Suppressor macrophage treated with lipopolysaccharide for 1 hour (primary cell): ENCODE results near the gene NR2F1.
A peak's percentile ranks its signal among the peaks of the same experiment; 100 is the strongest.

Experiments
- DNase-seq, 3 donors: peaks; one replicate each; pipeline ENCODE4 v3.0.0-alpha.2; 2020 to 2022

Gene NR2F1

GRCh38 chr5:93591323-93591945 lies 8.4 kb downstream of the NR2F1 start:
- no peak for DNase-seq

GRCh38 chr5:93592883-93593282 lies 9.9 kb downstream of the NR2F1 start:
- DNase-seq = no peak

GRCh38 chr5:93593476-93594131 lies 10.6 kb downstream of the NR2F1 start:
- no peak for DNase-seq

GRCh38 chr5:93594591-93595419 lies 11.8 kb downstream of the NR2F1 start:
- DNase-seq = no peak

GRCh38 chr5:93595420-93596147 lies 12.6 kb downstream of the NR2F1 start:
- DNase-seq = no peak

- no peak for DNase-seq
These were observed 13.3 kb downstream of the NR2F1 start for GRCh38 chr5:93596310-93596675.

- DNase-seq = peak; percentile 58 to 69 (median 66)
These were observed 13.9 kb downstream of the NR2F1 start for GRCh38 chr5:93596676-93597490.

- DNase-seq = no peak
These were observed 15.3 kb downstream of the NR2F1 start for GRCh38 chr5:93598091-93599000.

- no peak for DNase-seq
These were observed 16.0 kb downstream of the NR2F1 start for GRCh38 chr5:93599001-93599379.

- no peak for DNase-seq
These were observed 16.5 kb downstream of the NR2F1 start for GRCh38 chr5:93599399-93600120.

- DNase-seq = peak in 1 of 3 donors; percentile 32
These were observed 17.5 kb downstream of the NR2F1 start for GRCh38 chr5:93600409-93601070.

- no peak for DNase-seq
These were observed 18.2 kb downstream of the NR2F1 start for GRCh38 chr5:93601071-93601801.

- no peak for DNase-seq
These were observed 18.8 kb downstream of the NR2F1 start for GRCh38 chr5:93601802-93602155.

- DNase-seq = no peak
These were observed 19.4 kb downstream of the NR2F1 start for GRCh38 chr5:93602241-93603077.

GRCh38 chr5:93603078-93603792 lies 20.2 kb downstream of the NR2F1 start:
- DNase-seq = no peak

- no peak for DNase-seq
These were observed 21.0 kb downstream of the NR2F1 start for GRCh38 chr5:93603793-93604643.
